ENCODE measurements around the gene RAI1.

DNA sequence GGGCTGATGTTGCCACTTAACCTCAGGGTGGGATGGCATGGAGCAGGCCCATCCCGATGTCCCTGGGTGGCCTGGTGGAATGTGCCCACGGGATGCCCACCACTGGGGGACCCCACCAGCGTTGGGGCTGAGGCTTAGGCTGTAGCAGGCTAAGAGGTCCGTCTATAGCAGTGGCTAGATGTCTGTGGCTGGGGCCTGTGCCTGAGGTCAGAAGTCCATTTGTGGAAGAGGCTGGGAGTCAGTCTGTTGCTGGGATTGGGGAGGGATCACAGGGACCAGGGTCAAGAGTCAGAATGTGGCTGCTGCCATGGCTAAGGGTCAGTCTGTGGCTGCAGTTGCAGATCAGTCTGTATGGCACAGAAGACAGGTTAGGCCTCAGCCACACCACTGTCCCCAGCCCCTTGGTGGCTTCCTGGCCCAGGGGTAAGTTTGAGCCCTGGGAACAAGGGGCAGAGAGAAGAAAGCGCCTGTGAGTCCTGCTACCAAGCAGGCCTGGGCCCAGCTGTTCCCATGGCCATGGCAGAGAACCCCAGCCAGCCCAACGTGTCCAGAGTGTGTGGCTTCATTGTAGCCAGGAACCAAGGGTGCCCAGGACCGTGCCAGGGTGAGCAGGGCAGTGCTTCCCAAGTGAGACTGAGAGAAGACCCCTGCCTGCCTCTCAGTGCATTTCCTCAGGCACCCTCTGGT, 35.7 kb downstream of the RAI1 start:
- TF ChIP-seq, protein P1, sequence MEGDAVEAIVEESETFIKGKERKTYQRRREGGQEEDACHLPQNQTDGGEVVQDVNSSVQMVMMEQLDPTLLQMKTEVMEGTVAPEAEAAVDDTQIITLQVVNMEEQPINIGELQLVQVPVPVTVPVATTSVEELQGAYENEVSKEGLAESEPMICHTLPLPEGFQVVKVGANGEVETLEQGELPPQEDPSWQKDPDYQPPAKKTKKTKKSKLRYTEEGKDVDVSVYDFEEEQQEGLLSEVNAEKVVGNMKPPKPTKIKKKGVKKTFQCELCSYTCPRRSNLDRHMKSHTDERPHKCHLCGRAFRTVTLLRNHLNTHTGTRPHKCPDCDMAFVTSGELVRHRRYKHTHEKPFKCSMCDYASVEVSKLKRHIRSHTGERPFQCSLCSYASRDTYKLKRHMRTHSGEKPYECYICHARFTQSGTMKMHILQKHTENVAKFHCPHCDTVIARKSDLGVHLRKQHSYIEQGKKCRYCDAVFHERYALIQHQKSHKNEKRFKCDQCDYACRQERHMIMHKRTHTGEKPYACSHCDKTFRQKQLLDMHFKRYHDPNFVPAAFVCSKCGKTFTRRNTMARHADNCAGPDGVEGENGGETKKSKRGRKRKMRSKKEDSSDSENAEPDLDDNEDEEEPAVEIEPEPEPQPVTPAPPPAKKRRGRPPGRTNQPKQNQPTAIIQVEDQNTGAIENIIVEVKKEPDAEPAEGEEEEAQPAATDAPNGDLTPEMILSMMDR (IDR thresholded peaks at IDR 0.05): no peak
- TF ChIP-seq EP300 (IDR thresholded peaks at IDR 0.05): no peak

Measured in suprapubic skin (tissue), 3 donors.